NCI-H1436 (cell line): Measurements from ENCODE around the gene QRSL1.
"Not testable (repeated sequence)": the region's sequence is repeated elsewhere in the genome, so short reads cannot be mapped to it uniquely, and the experiment has no call there.

ENCODE experiments used
- DNase-seq: peaks from one replicate; lab custom pipeline; 2025; lab: John Stamatoyannopoulos, UW

Gene QRSL1

GRCh38 chr6:106623039-106623438 is 6.3 kb upstream of the QRSL1 start:
- DNase-seq = no peak

DNA sequence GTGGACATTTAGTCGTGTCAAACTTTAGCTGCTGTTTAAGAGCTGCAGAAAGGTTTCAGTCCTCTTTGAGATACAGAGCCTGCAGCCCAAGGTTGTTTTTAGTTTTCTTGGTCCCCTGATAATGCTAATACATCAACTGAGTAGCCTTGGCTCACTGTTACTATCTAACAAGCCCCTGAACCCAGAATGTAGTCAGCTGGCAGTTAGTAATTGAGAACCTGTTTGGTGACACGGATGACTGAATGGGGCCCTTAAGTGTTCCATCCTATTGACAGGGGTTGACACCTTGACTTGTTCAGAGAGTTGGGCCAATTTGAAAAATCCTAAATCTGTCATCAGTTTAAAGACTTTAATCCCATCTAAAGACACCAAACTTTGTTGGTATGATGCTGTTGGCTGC is 2.9 kb upstream of the QRSL1 start:
- no peak for DNase-seq

- not testable (repeated sequence) for DNase-seq
Measured at GRCh38 chr6:106627760-106628159, 1.6 kb upstream of the QRSL1 start.

GRCh38 chr6:106628658-106629102 is 698 bp upstream of the QRSL1 start:
- no peak for DNase-seq

DNA sequence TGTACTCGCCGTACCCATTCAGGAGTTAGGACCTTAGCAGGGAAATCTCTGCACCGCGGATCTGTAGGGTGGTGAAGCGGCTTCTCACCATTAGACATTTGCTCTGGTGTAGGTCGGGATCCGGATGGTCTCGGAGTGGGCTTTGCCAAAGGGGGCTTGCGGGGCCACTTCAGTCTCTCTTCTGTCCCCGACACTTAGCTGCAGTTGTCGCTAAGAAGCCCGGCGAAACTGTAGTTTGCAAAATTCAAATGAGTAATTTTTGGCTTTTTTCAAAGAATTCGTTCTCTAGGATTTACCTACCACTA is 433 bp downstream of the QRSL1 start:
- DNase-seq = no peak

- DNase-seq = no peak
Measured at GRCh38 chr6:106630366-106630765, 988 bp downstream of the QRSL1 start.

DNA sequence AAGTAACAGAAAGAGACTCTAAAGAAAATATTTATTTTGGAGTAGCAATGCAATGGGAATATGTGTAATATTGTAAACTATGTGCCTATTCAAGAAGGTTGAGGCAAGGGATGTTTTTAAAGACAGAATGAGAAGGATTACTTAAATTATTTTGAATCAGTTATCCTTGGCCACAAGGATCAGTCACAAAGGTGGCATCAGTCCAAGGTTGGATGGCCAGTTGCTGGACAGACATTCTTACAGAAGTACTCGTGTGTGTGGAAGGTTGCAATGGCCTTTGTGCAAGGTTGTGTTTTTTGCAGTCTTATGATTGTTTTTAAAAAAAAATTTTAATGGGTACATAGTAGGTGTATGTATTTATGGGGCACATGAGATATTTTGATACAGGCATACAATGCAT is 2.0 kb downstream of the QRSL1 start:
- no peak for DNase-seq

DNA sequence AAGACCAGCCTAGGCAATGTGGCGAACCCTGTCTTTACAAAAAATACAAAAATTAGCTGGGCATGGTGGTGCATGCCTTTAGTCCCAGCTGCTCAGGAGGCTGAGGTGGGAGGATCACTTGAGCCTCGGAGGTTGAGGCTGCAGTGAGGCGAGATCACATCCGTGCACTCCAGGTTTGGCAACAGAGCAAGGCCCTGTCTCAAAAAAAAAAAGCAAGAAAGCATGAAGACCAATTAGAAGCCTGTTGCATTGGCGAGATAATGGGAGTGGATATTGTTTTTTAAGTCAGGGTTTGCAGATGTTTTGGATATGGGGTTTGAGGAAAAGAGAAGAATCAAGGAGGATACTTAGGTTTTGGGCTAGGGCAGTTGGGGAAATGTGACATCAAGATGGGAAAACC is 5.2 kb downstream of the QRSL1 start:
- no peak for DNase-seq

- DNase-seq = no peak
Measured at GRCh38 chr6:106637051-106637716, 7.8 kb downstream of the QRSL1 start.

GRCh38 chr6:106637717-106638341 is 8.5 kb downstream of the QRSL1 start:
- no peak for DNase-seq

- no peak for DNase-seq
Measured at GRCh38 chr6:106639812-106640211, 10.4 kb downstream of the QRSL1 start.

- DNase-seq = no peak
Measured at GRCh38 chr6:106642476-106642875, 13.1 kb downstream of the QRSL1 start.

GRCh38 chr6:106643061-106643460 is 13.7 kb downstream of the QRSL1 start:
- no peak for DNase-seq

DNA sequence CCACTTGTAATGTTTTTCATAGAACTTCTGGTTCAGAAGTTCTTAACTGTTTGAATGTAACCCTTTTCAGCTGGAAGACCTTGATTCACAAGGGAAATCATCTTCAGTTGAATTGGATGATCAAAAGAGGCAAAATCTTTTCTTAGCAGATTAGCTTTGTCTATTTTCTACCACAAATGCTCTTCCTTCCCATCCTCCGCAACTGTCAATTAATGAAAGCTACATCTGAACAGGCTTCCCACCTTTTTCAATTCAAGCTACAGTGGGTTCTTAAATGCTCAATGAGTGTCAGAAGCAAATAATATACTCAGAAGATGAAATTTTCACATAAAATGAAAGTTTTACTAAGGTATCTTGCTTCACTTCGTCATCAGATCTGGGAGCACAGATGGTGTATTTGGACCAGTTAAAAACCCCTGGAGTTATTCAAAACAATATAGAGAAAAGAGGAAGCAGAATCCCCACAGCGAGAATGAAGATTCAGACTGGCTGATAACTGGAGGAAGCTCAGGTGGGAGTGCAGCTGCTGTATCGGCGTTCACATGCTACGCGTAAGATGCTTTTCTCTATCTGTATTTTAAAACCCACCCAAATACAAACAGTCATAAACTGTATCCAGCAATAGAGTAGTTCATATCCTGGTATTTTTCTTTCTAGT is 19.4 kb downstream of the QRSL1 start:
- no peak for DNase-seq

- no peak for DNase-seq
Measured at GRCh38 chr6:106658469-106658868, 29.1 kb downstream of the QRSL1 start.

GRCh38 chr6:106659859-106660258 is 30.5 kb downstream of the QRSL1 start:
- DNase-seq = no peak

- no peak for DNase-seq
Measured at GRCh38 chr6:106662458-106662857, 33.1 kb downstream of the QRSL1 start.

- peak; percentile 66 for DNase-seq
Measured at GRCh38 chr6:106666282-106667021, 37.1 kb downstream of the QRSL1 start.

GRCh38 chr6:106667022-106667402 is 37.6 kb downstream of the QRSL1 start:
- DNase-seq = no peak

DNA sequence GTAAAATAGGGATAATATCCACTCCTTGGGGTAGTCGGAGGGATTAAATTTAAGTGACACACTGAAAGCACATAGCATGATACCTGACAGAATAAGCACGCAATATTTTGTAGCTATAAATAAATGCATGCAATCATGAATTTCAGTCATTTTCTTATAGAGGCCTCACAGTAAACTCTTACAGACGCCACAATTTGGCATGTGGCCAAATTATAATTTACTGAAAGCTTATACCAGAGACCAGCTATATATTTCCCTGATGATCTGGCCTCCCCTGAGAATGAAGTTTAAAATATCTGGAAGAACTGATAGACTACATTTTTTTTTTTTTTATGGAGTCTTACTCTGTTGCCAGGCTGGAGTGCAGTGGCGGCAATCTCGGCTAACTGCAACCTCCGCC is 40.9 kb downstream of the QRSL1 start:
- peak; percentile 16 for DNase-seq

GRCh38 chr6:106671651-106672050 is 42.3 kb downstream of the QRSL1 start:
- no peak for DNase-seq

DNA sequence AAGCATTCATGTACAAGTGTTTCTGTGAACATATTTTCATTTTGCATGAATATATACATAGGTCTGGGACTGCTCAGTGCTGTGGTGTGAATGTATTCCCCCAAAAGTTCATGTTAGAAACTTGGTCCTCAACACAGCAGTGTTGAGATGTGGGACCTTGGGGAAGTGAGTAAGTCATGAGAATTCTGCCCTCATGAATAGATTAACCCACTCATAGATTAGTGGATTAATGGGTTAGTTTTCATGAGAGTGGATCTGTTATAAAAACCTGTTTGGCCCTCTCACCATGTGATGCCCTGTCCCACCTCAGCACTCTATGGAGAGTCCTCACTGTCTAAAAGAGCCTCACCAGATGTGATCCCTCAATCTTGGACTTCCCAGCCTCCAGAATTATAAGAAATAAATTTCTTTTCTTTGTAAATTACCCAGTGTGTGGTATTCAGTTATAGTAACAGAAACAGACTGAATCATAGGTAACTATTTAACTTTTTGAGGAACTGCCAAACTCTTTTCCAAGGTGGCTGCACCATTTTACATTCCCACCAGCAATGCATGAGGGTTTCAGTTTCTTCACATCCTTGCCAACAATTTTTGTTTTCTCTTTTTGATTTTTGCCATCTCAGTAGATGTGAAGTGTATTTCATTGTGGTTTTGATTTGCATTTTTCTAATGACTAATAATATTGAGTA is 45.3 kb downstream of the QRSL1 start:
- no peak for DNase-seq
